H1 (cell line): ENCODE data around the gene PTPA. TPM values are rescaled to one million over a fixed set of nuclear protein-coding genes. Genes with fewer than 3 reads are reported as not detected.

Experiments
- CTCF ChIA-PET: fragments of 300-600 bp; sonication (Branson Sonifier 250); formaldehyde crosslinking; loops from one replicate; lab custom pipeline; 2021; ENCODE audit not compliant: partially characterized antibody; lab: Charles Lee
- POLR2A ChIA-PET: fragments of 300-600 bp; sonication (Branson Sonifier 250); formaldehyde crosslinking; loops from one replicate; lab custom pipeline; 2021; ENCODE audit warnings: inconsistent platforms; ENCODE audit not compliant: partially characterized antibody; lab: Charles Lee
- DNase-seq, 2 experiments: peaks; one replicate each; pipeline versions ENCODE4 v3.0.0 to v3.0.0-alpha.2; 2010 to 2022; ENCODE audit warnings: low spot score in 2 of 2, low read depth in 1 of 2, mixed read lengths in 1 of 2
- FAIRE-seq: peaks from 2 replicates; lab custom pipeline; 2011; peaks lifted over from hg19 to GRCh38; lab: Jason Lieb, UNC
- H2AFZ ChIP-seq: 2 replicates; pipeline ENCODE4 v1.8.1; 2012; ENCODE audit warnings: low read length, inconsistent platforms
- H2AK5ac ChIP-seq: 2 replicates; pipeline ENCODE4 v1.6.1; 2013; ENCODE audit warnings: low read depth, low read length
- H2BK120ac ChIP-seq: replicated peaks from 2 replicates; pipeline ENCODE3; 2013; ENCODE audit warnings: low read depth, low read length, inconsistent platforms
- H2BK12ac ChIP-seq: 2 replicates; pipeline ENCODE4 v1.6.1; 2013; ENCODE audit warnings: low read depth, low read length
- H2BK15ac ChIP-seq: 2 replicates; pipeline ENCODE4 v1.6.1; 2013; ENCODE audit warnings: low read length
- H2BK20ac ChIP-seq: 2 replicates; pipeline ENCODE4 v1.6.1; 2013; ENCODE audit warnings: low read length
- H2BK5ac ChIP-seq: 2 replicates; pipeline ENCODE4 v1.6.1; 2013; ENCODE audit warnings: low read depth, low read length
- H3K14ac ChIP-seq: 2 replicates; pipeline ENCODE4 v1.6.1; 2013; ENCODE audit warnings: inconsistent platforms; ENCODE audit not compliant: insufficient read length
- H3K18ac ChIP-seq: 2 replicates; pipeline ENCODE4 v1.6.1; 2013; ENCODE audit warnings: low read length; ENCODE audit errors: extremely low read depth
- H3K23ac ChIP-seq: 2 replicates; pipeline ENCODE4 v1.6.1; 2013; ENCODE audit warnings: inconsistent platforms; ENCODE audit not compliant: insufficient read length
- H3K23me2 ChIP-seq: 2 replicates; pipeline ENCODE4 v1.6.1; 2013; ENCODE audit warnings: low read depth, low read length
- H3K27ac ChIP-seq: 2 replicates; pipeline ENCODE4 v1.6.1; 2011; ENCODE audit warnings: low read depth, low read length, inconsistent platforms
- H3K27me3 ChIP-seq, 4 experiments: replicated peaks in 1 of 4; 1 replicate in 1 of 4; 2 replicates in 3 of 4; pipeline versions ENCODE4 v1.6.1 to v1.8.1; 2011 to 2013; ENCODE audit warnings: low read length in 3 of 4, mild to moderate bottlenecking in 3 of 4, inconsistent platforms in 2 of 4, mixed read lengths in 2 of 4, moderate library complexity in 1 of 4; ENCODE audit not compliant: control insufficient read depth in 3 of 4, insufficient read depth in 3 of 4; ENCODE audit errors: extremely low read depth in 1 of 4
- H3K36me3 ChIP-seq, 4 experiments: 2 replicates each; pipeline versions ENCODE4 v1.6.1 to v1.8.1; 2011 to 2013; ENCODE audit warnings: mild to moderate bottlenecking in 4 of 4, low read length in 3 of 4, moderate library complexity in 2 of 4, control low read depth in 1 of 4, inconsistent platforms in 1 of 4; ENCODE audit not compliant: insufficient read depth in 4 of 4, control insufficient read depth in 2 of 4
- H3K4ac ChIP-seq: replicated peaks from 2 replicates; pipeline ENCODE3; 2013; ENCODE audit warnings: low read length, low read depth, mixed read lengths, inconsistent platforms; ENCODE audit not compliant: insufficient read length
- H3K4me1 ChIP-seq, 4 experiments: replicated peaks in 1 of 4; 1 replicate in 1 of 4; 2 replicates in 3 of 4; pipeline versions ENCODE4 v1.6.1 to v1.8.1; 2011 to 2013; ENCODE audit warnings: low read length in 3 of 4, inconsistent platforms in 2 of 4, mixed read lengths in 1 of 4; ENCODE audit not compliant: insufficient read depth in 4 of 4, control insufficient read depth in 3 of 4
- H3K4me2 ChIP-seq, 2 experiments: 2 replicates each; pipeline versions ENCODE4 v1.6.1 to v1.8.1; 2011 to 2013; ENCODE audit warnings: low read depth in 2 of 2, low read length in 2 of 2, control low read depth in 1 of 2, inconsistent platforms in 1 of 2, mild to moderate bottlenecking in 1 of 2; ENCODE audit not compliant: insufficient read depth in 1 of 2
- H3K4me3 ChIP-seq, 4 experiments: fragments of 200-600, 300-600 bp in 1 of 4; sonication (generic), shearing (Covaris generic), sonication (Bioruptor Twin) in 1 of 4; 2 replicates each; pipeline versions ENCODE4 v1.5.1 to v1.8.1; 2011 to 2016; ENCODE audit warnings: low read length in 4 of 4, low read depth in 3 of 4, control low read depth in 2 of 4, inconsistent platforms in 2 of 4, mild to moderate bottlenecking in 2 of 4, mixed read lengths in 1 of 4, moderate library complexity in 1 of 4; ENCODE audit not compliant: insufficient read depth in 2 of 4; ENCODE audit errors: extremely low read depth in 1 of 4
- H3K56ac ChIP-seq: replicated peaks from 2 replicates; pipeline ENCODE3; 2013; ENCODE audit warnings: low read depth, mild to moderate bottlenecking, mixed read lengths, low read length, inconsistent platforms; ENCODE audit not compliant: insufficient read length
- H3K79me1 ChIP-seq: 2 replicates; pipeline ENCODE4 v1.6.1; 2013; ENCODE audit warnings: low read depth, low read length, control low read depth
- H3K79me2 ChIP-seq, 2 experiments: 2 replicates each; pipeline versions ENCODE4 v1.6.1 to v1.8.1; 2012 to 2013; ENCODE audit warnings: low read length in 2 of 2, mild to moderate bottlenecking in 2 of 2, inconsistent platforms in 1 of 2; ENCODE audit not compliant: insufficient read depth in 2 of 2, control insufficient read depth in 1 of 2
- H3K9ac ChIP-seq, 4 experiments: replicated peaks in 1 of 4; 1 replicate in 1 of 4; 2 replicates in 3 of 4; pipeline versions ENCODE4 v1.6.1 to v1.8.1; 2011 to 2013; ENCODE audit warnings: low read depth in 3 of 4, low read length in 3 of 4, control low read depth in 2 of 4, mild to moderate bottlenecking in 2 of 4, moderate library complexity in 2 of 4, inconsistent platforms in 1 of 4; ENCODE audit errors: extremely low read depth in 1 of 4
- H3K9me3 ChIP-seq, 2 experiments: 2 replicates each; pipeline versions ENCODE4 v1.6.1 to v1.8.1; 2012 to 2013; ENCODE audit warnings: mild to moderate bottlenecking in 2 of 2, moderate library complexity in 2 of 2, control low read depth in 1 of 2, inconsistent platforms in 1 of 2, low read depth in 1 of 2, low read length in 1 of 2, mixed read lengths in 1 of 2; ENCODE audit not compliant: insufficient read depth in 2 of 2
- H4K20me1 ChIP-seq, 2 experiments: replicated peaks in 1 of 2; 2 replicates each; pipeline versions ENCODE3 to v1.8.1; 2011 to 2013; ENCODE audit warnings: inconsistent platforms in 2 of 2, low read length in 2 of 2, mild to moderate bottlenecking in 1 of 2; ENCODE audit not compliant: insufficient read depth in 2 of 2, control insufficient read depth in 1 of 2
- H4K5ac ChIP-seq: 2 replicates; pipeline ENCODE4 v1.6.1; 2013; ENCODE audit warnings: low read length, low read depth, mixed read lengths, inconsistent platforms; ENCODE audit not compliant: insufficient read length
- H4K8ac ChIP-seq: 2 replicates; pipeline ENCODE4 v1.8.0; 2013; ENCODE audit warnings: mild to moderate bottlenecking, moderate library complexity, low read length, inconsistent platforms; ENCODE audit not compliant: insufficient read depth; ENCODE audit errors: extremely low read depth
- H4K91ac ChIP-seq: replicated peaks from 2 replicates; pipeline ENCODE3; 2013; ENCODE audit warnings: low read length, mixed read lengths, inconsistent platforms; ENCODE audit not compliant: insufficient read length
- ASH2L ChIP-seq: fragments of 200-600, 300-600 bp; sonication (generic); IDR thresholded peaks from one replicate; pipeline ENCODE4 v1.7.1; 2017; ENCODE audit warnings: low read length
- BCL11A ChIP-seq, 2 experiments: IDR thresholded peaks; one replicate each; pipeline ENCODE4 v1.6.1; 2011; ENCODE audit warnings: low read depth in 2 of 2, low read length in 2 of 2, mild to moderate bottlenecking in 2 of 2
- EZH2 ChIP-seq: fragments of 200-600 bp; sonication (generic); IDR thresholded peaks from 2 replicates; pipeline ENCODE4 v1.7.1; 2012; ENCODE audit warnings: low read depth, mild to moderate bottlenecking, moderate library complexity, low read length, inconsistent platforms; ENCODE audit not compliant: severe bottlenecking
- JUN ChIP-seq: IDR thresholded peaks from 2 replicates; pipeline ENCODE4 v1.6.1; 2011; ENCODE audit warnings: low read depth, mild to moderate bottlenecking, improper control_type of control experiment, low read length
- NANOG ChIP-seq: IDR thresholded peaks from 2 replicates; pipeline ENCODE4 v1.6.1; 2011; ENCODE audit warnings: low read length, low read depth, mild to moderate bottlenecking, inconsistent platforms; ENCODE audit not compliant: insufficient read depth, poor library complexity, severe bottlenecking
- RNF2 ChIP-seq: fragments of 200-900, 300-1000 bp; sonication (generic); IDR thresholded peaks from 2 replicates; pipeline ENCODE4 v1.7.1; 2016; ENCODE audit warnings: borderline replicate concordance, low read depth, mild to moderate bottlenecking, antibody characterized with exemption, low read length; ENCODE audit not compliant: poor library complexity, severe bottlenecking; ENCODE audit errors: missing control alignments
- TAF1 ChIP-seq: IDR thresholded peaks from 2 replicates; pipeline ENCODE4 v1.6.1; 2011; ENCODE audit warnings: mild to moderate bottlenecking, low read depth, low read length
- TAF7 ChIP-seq: optimal IDR thresholded peaks from 2 replicates; pipeline ENCODE3; 2011; ENCODE audit warnings: low read depth, mild to moderate bottlenecking, inconsistent platforms, low read length, moderate library complexity, borderline replicate concordance
- YY1 ChIP-seq: IDR thresholded peaks from 2 replicates; pipeline ENCODE4 v1.6.1; 2011; ENCODE audit warnings: low read depth, mild to moderate bottlenecking, low read length
- WGBS, 2 experiments: shearing (Covaris generic) in 1 of 2; methylation state at CpG; one replicate each; pipeline versions ENCODE4 v1.1.6 to v1.1.7; 2013 to 2015; ENCODE audit warnings: low lambda C conversion rate in 2 of 2, mixed read lengths in 2 of 2, inconsistent platforms in 1 of 2, low coverage in 1 of 2, missing lambda C conversion rate in 1 of 2; ENCODE audit not compliant: insufficient replicate concordance in 2 of 2, insufficient coverage in 1 of 2, insufficient read length in 1 of 2; ENCODE audit errors: extremely low coverage in 1 of 2, missing lambda C conversion rate in 1 of 2; 5-methylcytosine and 5-hydroxymethylcytosine counted together
- polyA plus RNA-seq, 7 experiments: library from polyadenylated mRNA; depleted of rRNA in 3 of 7; stranded (reverse) in 5 of 7; unstranded in 2 of 7; fragments of >200 nt in 5 of 7; fragments of 200-250 nt in 2 of 7; gene quantifications; 1 replicate in 5 of 7; 2 replicates in 1 of 7; 4 replicates in 1 of 7; pipeline versions ENCODE4 v1.2.1 to v1.2.3, GENCODE V29; 2011 to 2013; ENCODE audit warnings: missing spikeins in 2 of 7, mixed read lengths in 2 of 7
- total RNA-seq: library from RNA; stranded (reverse); fragmentation: NEBNext Ultra II Directional; extraction: Animal tissue kit (Norgen Biotek cat#: 25700); gene quantifications from 2 replicates; pipeline ENCODE4 v1.2.1, GENCODE V29; 2021

PTPA gene
- total and polyA plus RNA-seq, 2 of the 8 experiments (the other 6 are each of a cell fraction or from before 2014, with no cell fraction given): 114 to 145 TPM

GRCh38 chr9:129126749-129127618 is 15.8 kb downstream of the PTPA start:
- Histone ChIP-seq H3K18ac (peak overlapping the region; percentile 96), H3K79me1 (peaks cover 13% of the 10 kb centered on the region), H3K36me3 (peaks cover 11 to 42% (median 17%) of the 10 kb centered on the region in 4 experiments; a peak in 7 of 8 replicates), H3K14ac (no peak overlapping the region), H3K4me3 (peak overlapping the region in 2 of 4 experiments; percentile 23 to 32; a peak in 3 of 8 replicates), H2BK12ac (peak overlapping the region; percentile 88), H3K4me1 (peaks cover 9 to 18% (median 15%) of the 10 kb centered on the region in 4 experiments), H4K20me1 (peaks cover 2 to 4% of the 10 kb centered on the region in 2 experiments), H2AFZ (no peak overlapping the region), H2BK120ac (peak overlapping the region; percentile 13), H4K91ac (peak overlapping the region; percentile 48), H2BK15ac (peak overlapping the region; percentile 95), H3K23me2 (no peaks in the 10 kb centered on the region), H3K4me2 (peak overlapping the region; percentile 15 to 58), H3K4ac (peak overlapping the region; percentile 28), H2BK5ac (peak overlapping the region; percentile 83), H4K8ac (no peak overlapping the region; the same call in 1 of the 2 replicates), H4K5ac (peak overlapping the region; percentile 27), H3K56ac (no peak overlapping the region), H3K9ac (peak overlapping the region in 3 of 4 experiments; percentile 26 to 38 (median 28); a peak in 4 of 7 replicates), H3K79me2 (peaks cover 3 to 20% of the 10 kb centered on the region in 2 experiments; a peak in 2 of 4 replicates), H3K23ac (no peak overlapping the region), H2BK20ac (peak overlapping the region; percentile 92), H3K27me3 (no peaks in the 10 kb centered on the region), H3K9me3 (no peaks in the 10 kb centered on the region), H2AK5ac (no peak overlapping the region; the same call in 1 of the 2 replicates), H3K27ac (peak overlapping the region; percentile 88)
- FAIRE-seq (no peak), DNase-seq (peak in 1 of 2 experiments; percentile 57)
- WGBS, 2 experiments: 54% methylated on average over 10 of the region's 10 CpGs; no CpG with 5 or more reads in 1 of the 2 experiments
- POLR2A ChIA-PET: interaction anchor here (0.9 to 2.7 kb wide), 10 partner anchors 10 to 221 kb away, joined by 3 to 12 read pairs (median 4); partner anchors contain the start of genes CRAT, IER5L and PTPA
- CTCF ChIA-PET: interaction anchor here (1.2 to 12.2 kb wide), 7 partner anchors 14 to 516 kb away, joined by 3 to 169 read pairs (median 4); no protein-coding TSS in a partner anchor
- TF ChIP-seq TAF1 (peak; percentile 74), BCL11A (IDR thresholded peaks at IDR 0.05; ENCODE audit: low read depth in 2 of 2, low read length in 2 of 2) (no peak), ASH2L (peak; percentile 73), EZH2 (no peak), JUN (no peak), RNF2 (no peak), TAF7 (peak; percentile 21), NANOG (peak; percentile 80), YY1 (peak; percentile 18; the same call in 1 of the 2 replicates)
